Activated CD8-positive, alpha-beta T cell treated with anti-CD3 and anti-CD28 coated beads for 36 hours (primary cell): ENCODE measurements around the gene LIFR. TPM values are rescaled to one million over a fixed set of nuclear protein-coding genes. Genes with fewer than 3 reads are reported as not detected.

Source experiments
- ATAC-seq: fragments of 200-7000 bp; cut with Tn5 transposase; one replicate; pipeline ENCODE4 v1.10.0; 2021; ENCODE audit warnings: mild to moderate bottlenecking, moderate library complexity
- CTCF ChIA-PET: fragments of 350-600 bp; sonication (Branson Sonifier 250); formaldehyde crosslinking; loops from one replicate; lab custom pipeline; 2021; ENCODE audit warnings: antibody characterized with exemption; lab: Charles Lee
- POLR2A ChIA-PET: fragments of 350-600 bp; sonication (Branson Sonifier 250); formaldehyde crosslinking; loops from one replicate; lab custom pipeline; 2021; ENCODE audit warnings: antibody characterized with exemption; lab: Charles Lee
- DNase-seq: peaks from one replicate; pipeline ENCODE4 v3.0.0-alpha.2; 2020
- H3K27ac Mint-ChIP-seq: one replicate; pipeline ENCODE4 v1.8.0; 2021; ENCODE audit warnings: mild to moderate bottlenecking, mixed read lengths
- H3K27me3 Mint-ChIP-seq: one replicate; pipeline ENCODE4 v1.8.0; 2021; ENCODE audit warnings: mixed read lengths
- H3K36me3 Mint-ChIP-seq: one replicate; pipeline ENCODE4 v1.8.0; 2021; ENCODE audit warnings: low read depth, mixed read lengths
- H3K4me1 Mint-ChIP-seq: one replicate; pipeline ENCODE4 v1.8.0; 2021; ENCODE audit warnings: low read depth, mixed read lengths
- H3K4me3 Mint-ChIP-seq: one replicate; pipeline ENCODE4 v1.8.0; 2021; ENCODE audit warnings: mild to moderate bottlenecking, moderate library complexity, mixed read lengths
- H3K9me3 Mint-ChIP-seq: one replicate; pipeline ENCODE4 v1.8.0; 2021; ENCODE audit warnings: mixed read lengths
- CTCF ChIP-seq: fragments of 200-600 bp; IDR thresholded peaks from one replicate; pipeline ENCODE4 v1.8.0; 2022; ENCODE audit warnings: antibody characterized with exemption, mild to moderate bottlenecking
- intact Hi-C: fragments of 100-400 bp; cut with micrococcal nuclease; formaldehyde crosslinking; loops from one replicate; pipeline ENCODE4 v1.10.0; 2022
- total RNA-seq, 2 experiments: library from RNA; stranded (reverse); gene quantifications; one replicate each; pipeline ENCODE4 v1.2.3, GENCODE V29; 2021

Gene LIFR
- total RNA-seq, 2 experiments from 2014 or later: not detected

- peaks cover 39% of the 10 kb centered on the region for H3K27me3 Mint-ChIP-seq
- no peak overlapping the region for H3K27ac Mint-ChIP-seq
- intact Hi-C loops: no loop called here
- H3K4me1 Mint-ChIP-seq: no peaks in the 10 kb centered on the region
- ATAC-seq: no peak
- H3K4me3 Mint-ChIP-seq: no peak overlapping the region
- TF ChIP-seq CTCF: no peak
- ChIA-PET POLR2A (interaction anchor here (0.6 kb wide), 1 partner anchor 25 kb away, joined by 3 read pairs; no protein-coding TSS in a partner anchor), CTCF (interaction anchor here (1.8 kb wide), 1 partner anchor 121 kb away, joined by 10 read pairs; no protein-coding TSS in a partner anchor)
- H3K9me3 Mint-ChIP-seq: no peaks in the 10 kb centered on the region
- no peak for DNase-seq
- no peaks in the 10 kb centered on the region for H3K36me3 Mint-ChIP-seq
These were observed 6.2 kb upstream of the LIFR start for GRCh38 chr5:38562444-38563210.

- Mint-ChIP-seq H3K27me3 (peaks cover 61% of the 10 kb centered on the region), H3K9me3 (no peaks in the 10 kb centered on the region), H3K4me1 (peaks cover 9% of the 10 kb centered on the region), H3K36me3 (no peaks in the 10 kb centered on the region), H3K27ac (no peak overlapping the region), H3K4me3 (no peak overlapping the region)
- intact Hi-C loops: no loop called here
- ATAC-seq: no peak
- CTCF ChIA-PET: interaction anchor here (0.8 to 1.0 kb wide), 2 partner anchors 9 to 118 kb away, joined by 4 to 5 read pairs; no protein-coding TSS in a partner anchor
- no peak for DNase-seq
- POLR2A ChIA-PET: no interaction called here
- no peak for TF ChIP-seq CTCF
These were observed 3.0 kb upstream of the LIFR start for GRCh38 chr5:38559428-38559827.

GRCh38 chr5:38557792-38558191 is 1.3 kb upstream of the LIFR start:
- H3K4me1 Mint-ChIP-seq: peaks cover 9% of the 10 kb centered on the region
- ATAC-seq (no peak), DNase-seq (no peak)
- H3K27ac Mint-ChIP-seq: no peak overlapping the region
- intact Hi-C loops: no loop called here
- no peaks in the 10 kb centered on the region for H3K36me3 Mint-ChIP-seq
- H3K9me3 Mint-ChIP-seq: no peaks in the 10 kb centered on the region
- no peak for TF ChIP-seq CTCF
- ChIA-PET POLR2A (no interaction called here), CTCF (interaction anchor here (0.7 to 0.9 kb wide), 2 partner anchors 18 to 116 kb away, joined by 3 read pairs; no protein-coding TSS in a partner anchor)
- peaks cover 62% of the 10 kb centered on the region for H3K27me3 Mint-ChIP-seq
- H3K4me3 Mint-ChIP-seq: peak overlapping the region; percentile 71

GRCh38 chr5:38557308-38557710 is 863 bp upstream of the LIFR start:
- no peaks in the 10 kb centered on the region for H3K36me3 Mint-ChIP-seq
- ATAC-seq: no peak
- POLR2A ChIA-PET: no interaction called here
- no peak for DNase-seq
- intact Hi-C loops: no loop called here
- peaks cover 65% of the 10 kb centered on the region for H3K27me3 Mint-ChIP-seq
- TF ChIP-seq CTCF: no peak
- no peaks in the 10 kb centered on the region for H3K9me3 Mint-ChIP-seq
- peak overlapping the region; percentile 71 for H3K4me3 Mint-ChIP-seq
- CTCF ChIA-PET: interaction anchor here (0.7 to 0.9 kb wide), 2 partner anchors 18 to 116 kb away, joined by 3 read pairs; no protein-coding TSS in a partner anchor
- peaks cover 9% of the 10 kb centered on the region for H3K4me1 Mint-ChIP-seq
- H3K27ac Mint-ChIP-seq: no peak overlapping the region

- POLR2A ChIA-PET: no interaction called here
- H3K4me3 Mint-ChIP-seq: peak overlapping the region; percentile 68
- H3K27ac Mint-ChIP-seq: no peak overlapping the region
- H3K27me3 Mint-ChIP-seq: peaks cover 61% of the 10 kb centered on the region
- intact Hi-C loops: no loop called here
- DNase-seq: peak; percentile 30
- TF ChIP-seq CTCF: no peak
- H3K36me3 Mint-ChIP-seq: no peaks in the 10 kb centered on the region
- peak; percentile 74 for ATAC-seq
- peaks cover 9% of the 10 kb centered on the region for H3K4me1 Mint-ChIP-seq
- H3K9me3 Mint-ChIP-seq: no peaks in the 10 kb centered on the region
- CTCF ChIA-PET: no interaction called here
These were observed 303 bp downstream of the LIFR start for GRCh38 chr5:38556088-38556598.
